ENCODE results near the gene HPCAL4.

The HPCAL4 gene

DNA sequence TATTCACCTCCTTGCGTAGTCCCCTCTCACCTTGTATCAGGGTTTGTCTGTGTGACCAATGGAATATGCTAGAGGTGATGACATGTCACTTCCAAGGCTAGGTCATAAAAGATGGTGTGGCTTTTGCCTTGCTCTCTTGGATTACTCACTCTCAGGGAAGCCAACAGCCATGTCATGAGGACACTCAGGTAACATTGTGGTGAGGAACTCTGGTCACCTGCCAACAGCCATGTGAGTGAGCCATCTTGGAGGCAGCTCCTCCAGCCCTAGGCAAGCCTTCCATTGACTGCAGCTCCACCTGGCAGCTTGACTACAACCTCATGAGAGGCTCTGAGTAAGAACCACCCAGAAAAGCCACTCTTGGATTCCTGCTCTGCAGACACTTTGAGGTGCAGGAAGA is 40.8 kb downstream of the HPCAL4 start:
- no peak for DNase-seq (ENCODE audit: low read depth, low spot score)

DNA sequence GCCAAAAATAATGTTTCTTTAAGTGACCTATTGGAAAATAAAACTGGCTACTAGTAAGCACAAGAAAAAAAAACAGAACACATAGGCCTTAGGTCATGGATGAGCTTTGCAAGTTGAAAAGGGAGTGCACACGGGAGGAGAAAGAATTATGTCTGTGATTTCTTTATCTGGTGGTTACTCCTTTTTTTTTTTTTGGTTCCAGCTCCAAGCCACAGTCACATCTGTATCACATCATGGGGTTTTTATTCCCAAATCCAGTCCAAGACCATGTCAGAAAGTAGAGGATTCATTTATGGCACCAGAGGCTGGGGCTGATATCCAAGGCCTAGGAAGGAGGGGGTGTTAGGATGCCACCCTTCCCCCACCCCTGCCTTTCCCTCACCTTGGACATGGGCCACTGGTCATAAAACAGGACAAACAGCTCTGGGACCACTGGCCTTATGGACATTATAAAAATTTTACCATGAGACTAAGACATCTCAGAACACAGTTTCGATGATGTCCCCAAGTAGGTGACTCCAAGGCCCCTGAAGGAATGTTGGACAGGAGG is 41.5 kb downstream of the HPCAL4 start:
- no peak for DNase-seq (ENCODE audit: low read depth, low spot score)

DNA sequence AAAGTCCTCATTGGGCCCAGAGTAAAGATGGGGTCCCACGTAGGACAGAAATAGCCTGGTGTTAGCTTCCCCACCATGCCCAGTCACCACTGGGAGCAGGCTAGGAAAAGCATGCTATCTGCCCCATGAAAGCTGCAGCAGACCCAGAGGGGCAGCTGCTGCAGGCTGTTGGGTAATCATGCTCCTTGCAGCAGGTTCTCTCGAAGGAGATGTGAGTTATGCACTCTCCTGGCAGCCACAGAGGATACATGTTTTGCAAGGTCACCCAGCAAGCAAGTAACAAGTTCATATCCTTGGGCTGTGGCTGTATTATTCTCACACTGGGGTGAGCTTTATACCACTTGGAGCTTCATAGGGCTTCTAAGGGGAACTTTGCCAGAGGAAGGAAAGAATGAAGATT is 42.7 kb downstream of the HPCAL4 start:
- no peak for DNase-seq (ENCODE audit: low read depth, low spot score)

DNA sequence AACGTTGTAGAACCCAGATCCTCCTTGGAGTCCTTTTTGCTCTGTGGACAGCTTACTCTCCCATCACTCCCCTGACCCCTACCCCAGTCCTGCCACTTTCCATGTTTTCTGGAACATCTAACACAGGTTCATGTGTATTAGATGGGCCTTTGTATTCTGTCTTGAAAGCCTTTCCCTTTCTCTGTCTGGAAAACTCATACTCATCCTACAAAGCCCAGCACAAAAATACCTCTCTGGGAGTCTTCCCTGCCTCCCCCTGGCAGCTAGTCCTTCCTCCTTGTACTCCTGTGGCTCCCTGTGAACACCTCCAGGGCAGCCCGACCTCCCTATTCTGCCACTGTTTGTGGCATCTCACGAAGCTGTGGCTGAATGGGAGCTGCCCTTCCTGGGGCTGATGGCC is 44.0 kb downstream of the HPCAL4 start:
- no peak for DNase-seq (ENCODE audit: low read depth, low spot score)

DNA sequence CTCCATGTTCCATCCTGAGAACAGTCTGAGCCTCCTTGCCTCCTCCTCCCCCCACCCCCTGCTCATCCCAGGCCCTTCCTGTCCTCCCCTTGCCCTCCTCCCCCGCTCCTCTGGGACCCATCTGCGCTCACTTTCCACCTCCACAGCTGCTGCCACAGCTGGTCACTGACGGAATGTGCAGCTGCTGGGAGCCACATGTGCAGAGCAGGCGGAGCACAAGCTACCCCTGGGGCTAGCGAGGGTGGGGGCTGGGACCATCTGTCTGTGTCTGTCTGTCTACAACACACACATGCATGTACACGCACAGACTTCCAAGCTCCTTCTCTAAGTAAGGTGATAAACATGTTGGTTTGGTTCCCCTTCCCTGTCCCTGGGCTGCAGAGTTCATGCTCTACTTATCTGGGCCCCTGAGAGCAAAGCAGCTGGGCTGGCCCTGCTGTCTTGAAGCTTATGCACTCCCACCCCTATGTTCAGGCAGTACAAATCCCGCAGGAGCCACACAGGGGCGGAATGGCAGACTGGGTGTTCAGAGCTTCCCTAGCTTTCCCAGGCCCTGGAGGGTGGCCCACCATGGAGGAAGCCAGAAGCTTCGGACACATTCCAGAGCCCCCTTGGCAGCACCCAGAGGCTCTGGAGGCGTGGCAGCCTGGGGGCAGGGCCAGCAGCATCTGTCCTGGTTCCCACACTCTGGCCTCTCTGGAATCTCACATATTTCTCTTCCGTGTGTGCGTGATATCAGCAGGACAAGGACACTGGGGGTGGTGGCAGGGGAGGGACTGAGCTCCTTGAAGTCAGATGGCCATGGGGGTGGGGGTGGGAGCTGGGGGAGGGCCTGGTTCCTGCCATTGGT is 44.8 kb downstream of the HPCAL4 start:
- no peak for DNase-seq (ENCODE audit: low read depth, low spot score)

DNA sequence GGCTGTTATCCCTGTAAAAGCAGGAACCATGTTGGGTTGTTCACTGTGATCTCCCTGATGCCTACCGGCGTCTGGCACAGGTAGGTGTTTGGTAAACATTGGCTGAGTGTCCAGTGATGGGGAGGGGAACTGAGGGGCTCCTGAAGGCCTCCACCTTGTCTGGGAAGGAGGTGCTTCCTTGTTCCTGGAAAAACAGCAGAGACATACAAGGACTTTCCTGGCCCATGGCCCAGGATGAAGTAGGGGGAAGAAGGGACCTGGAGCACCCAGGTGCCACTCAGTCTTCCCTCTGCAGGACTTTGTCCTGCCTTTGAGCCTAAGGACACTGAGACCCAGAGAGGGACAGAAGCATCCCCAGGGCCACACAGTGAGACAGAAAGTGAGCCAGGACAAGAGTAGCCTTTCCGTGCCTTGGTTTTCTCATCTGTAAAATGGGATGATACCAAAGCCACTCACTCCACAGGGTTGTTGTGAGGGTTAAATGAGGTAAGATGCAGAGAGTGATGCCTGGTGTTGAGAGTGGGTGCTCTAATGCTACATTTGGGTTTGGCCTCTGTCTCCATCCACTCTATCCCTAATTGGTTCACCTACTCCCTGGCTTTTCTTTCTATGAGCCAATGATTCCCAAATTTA is 45.7 kb downstream of the HPCAL4 start:
- no peak for DNase-seq (ENCODE audit: low read depth, low spot score)

DNA sequence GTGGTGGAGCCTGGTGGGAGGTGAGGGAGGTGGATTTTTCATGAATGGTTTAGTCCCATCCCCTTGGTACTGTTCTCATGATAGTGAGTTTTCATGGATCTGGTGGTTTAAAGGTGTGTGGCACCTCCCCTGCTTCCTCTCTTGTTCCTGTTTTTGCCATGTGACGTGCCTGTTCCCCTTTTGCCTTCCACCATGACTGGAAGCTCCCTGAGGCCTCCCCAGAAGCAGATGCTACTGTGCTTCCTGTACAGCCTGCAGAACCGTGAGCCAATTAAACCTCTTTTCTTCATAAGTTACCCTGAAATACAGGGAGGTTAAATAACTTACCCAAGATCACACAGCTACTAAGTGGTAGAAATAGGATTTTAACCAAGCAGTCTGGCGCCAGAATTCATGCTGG is 47.5 kb downstream of the HPCAL4 start:
- no peak for DNase-seq (ENCODE audit: low read depth, low spot score)

DNA sequence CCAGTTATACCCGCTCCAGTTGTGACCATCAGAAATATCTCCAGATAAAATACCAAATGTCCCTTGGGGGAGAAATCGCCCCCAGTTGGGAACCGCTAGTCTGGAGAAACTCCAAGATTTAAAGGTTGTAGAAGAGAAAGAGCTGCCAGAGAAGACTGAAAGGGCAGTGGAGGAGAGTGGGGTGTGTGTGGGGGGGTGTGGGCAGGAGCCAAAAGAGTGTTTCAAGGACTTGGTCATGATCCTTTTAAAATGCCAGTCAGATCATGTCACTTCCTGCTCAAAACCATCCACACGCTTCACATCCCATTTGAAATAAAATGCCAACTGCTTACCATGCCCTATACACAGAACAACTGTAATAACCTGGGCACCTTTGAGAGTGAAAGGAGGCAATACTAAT is 48.4 kb downstream of the HPCAL4 start:
- DNase-seq (ENCODE audit: low read depth, low spot score) = no peak

DNA sequence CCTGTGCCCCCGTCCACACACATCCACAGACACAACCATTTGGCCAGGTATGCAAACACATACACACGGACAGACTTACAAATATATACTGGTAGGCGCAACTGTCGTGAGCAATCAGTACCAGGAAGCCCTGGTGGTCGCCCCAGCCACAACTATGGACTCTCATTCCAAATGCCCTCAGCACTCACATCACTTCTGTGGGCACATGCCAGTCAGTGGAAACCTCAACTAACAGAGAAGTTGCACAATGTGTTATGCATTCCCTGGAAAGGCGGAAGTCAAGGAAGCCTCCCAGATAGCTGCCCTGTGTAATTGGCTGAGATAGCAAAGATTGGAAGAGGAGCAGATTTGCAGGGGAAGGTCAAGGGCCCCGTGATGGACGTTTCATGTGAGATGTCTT is 50.4 kb downstream of the HPCAL4 start:
- DNase-seq (ENCODE audit: low read depth, low spot score) = no peak

DNA sequence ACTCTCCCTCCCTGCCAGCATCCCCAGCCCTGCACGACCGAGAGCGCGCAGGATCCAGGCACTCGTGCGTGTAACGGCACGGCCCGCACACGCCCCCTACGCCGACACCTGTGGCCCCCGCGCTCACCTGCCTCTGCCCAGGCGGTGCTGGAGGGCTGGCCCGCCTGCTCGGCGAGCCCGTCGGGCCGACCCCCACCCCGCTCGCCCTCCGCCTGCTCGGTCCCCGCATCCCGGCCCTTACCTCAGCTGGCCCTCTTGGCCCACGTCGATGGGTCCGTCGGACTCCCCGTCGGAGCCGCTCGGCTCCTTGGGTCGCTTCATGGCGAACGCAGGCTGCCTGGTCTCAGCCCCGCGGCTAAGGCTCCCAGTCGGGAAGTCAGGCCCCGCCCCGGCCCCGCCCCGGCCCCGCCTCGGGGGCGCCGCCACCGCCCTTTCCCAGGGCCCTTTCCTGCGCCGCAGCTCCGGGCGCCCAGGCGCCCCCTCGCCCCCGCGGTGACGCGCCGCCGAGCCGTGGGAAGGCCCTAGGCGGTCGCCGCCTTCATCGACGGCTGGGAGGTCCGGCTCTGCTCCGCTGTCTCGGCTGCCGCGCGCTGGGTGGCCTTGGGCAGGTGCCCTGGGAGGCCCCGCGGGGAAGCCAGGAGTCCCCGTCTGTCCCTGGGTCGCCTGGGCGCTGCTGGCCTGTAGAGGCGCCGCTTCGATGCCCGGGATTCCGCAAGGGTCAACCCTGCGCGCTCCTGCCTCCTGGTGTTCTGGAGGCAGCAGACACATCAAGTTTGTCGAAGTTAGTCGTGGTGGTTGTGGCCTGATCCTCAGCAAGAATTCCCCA is 51.7 kb downstream of the HPCAL4 start, which contains the start of gene HEYL:
HEYL (minus strand) TSS at position 339 of the 826 bp plus-strand sequence; CDS start at position 321, 18 bp downstream.
- peak; percentile 65 for DNase-seq (ENCODE audit: low read depth, low spot score)

DNA sequence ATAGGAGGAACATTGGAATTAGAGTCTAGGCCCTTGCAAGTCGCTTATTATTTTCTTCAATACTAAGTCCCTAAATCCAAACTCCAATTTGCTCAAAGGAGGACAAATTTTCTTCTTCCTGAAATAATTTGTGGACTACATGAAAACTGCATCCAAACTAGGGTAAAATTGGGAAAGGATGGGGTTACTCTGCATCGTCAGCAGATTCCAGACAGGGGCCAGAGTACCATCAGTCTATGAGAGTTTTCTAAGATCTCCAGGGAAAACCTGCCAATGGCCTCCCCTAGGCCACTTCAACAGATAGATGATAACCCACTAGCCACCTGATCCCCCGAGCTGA is 52.3 kb downstream of the HPCAL4 start:
- DNase-seq (ENCODE audit: low read depth, low spot score) = no peak

DNA sequence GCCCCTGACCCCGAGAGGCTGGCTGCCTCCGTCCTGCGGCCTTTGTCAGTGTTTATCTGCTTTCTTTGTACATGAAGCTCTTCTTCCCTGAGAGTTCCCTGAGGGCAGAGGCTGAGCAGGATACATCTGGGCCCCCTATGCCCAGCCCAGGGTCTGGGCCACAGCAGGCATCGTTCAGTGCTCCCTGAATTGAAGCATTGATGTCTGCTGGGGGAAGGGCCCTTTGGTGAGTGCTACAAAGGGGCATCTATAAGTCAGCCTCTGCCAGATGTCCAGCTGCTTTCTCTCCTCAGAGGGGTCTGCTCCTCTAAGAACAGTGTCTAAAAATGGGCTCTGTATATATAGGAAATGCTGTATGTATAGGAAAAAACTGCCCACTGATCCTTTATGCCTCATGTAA is 53.9 kb downstream of the HPCAL4 start:
- DNase-seq (ENCODE audit: low read depth, low spot score) = no peak

DNA sequence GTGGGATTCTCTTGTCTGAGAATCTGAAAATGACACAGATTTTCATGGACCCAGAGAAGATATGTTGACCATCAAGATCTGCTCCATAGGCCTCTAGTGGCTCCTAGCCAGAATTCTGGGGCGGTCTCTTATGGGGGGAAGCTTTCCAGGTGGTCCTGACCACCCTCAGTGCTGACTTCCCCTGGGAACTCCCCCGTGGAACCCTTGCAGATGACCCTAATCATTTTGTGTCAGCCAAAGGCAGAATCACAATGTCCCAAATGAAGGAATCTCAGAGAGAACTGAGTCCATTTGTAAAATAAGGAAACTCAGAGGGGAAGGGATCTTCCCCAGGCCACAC is 55.4 kb downstream of the HPCAL4 start:
- no peak for DNase-seq (ENCODE audit: low read depth, low spot score)

DNA sequence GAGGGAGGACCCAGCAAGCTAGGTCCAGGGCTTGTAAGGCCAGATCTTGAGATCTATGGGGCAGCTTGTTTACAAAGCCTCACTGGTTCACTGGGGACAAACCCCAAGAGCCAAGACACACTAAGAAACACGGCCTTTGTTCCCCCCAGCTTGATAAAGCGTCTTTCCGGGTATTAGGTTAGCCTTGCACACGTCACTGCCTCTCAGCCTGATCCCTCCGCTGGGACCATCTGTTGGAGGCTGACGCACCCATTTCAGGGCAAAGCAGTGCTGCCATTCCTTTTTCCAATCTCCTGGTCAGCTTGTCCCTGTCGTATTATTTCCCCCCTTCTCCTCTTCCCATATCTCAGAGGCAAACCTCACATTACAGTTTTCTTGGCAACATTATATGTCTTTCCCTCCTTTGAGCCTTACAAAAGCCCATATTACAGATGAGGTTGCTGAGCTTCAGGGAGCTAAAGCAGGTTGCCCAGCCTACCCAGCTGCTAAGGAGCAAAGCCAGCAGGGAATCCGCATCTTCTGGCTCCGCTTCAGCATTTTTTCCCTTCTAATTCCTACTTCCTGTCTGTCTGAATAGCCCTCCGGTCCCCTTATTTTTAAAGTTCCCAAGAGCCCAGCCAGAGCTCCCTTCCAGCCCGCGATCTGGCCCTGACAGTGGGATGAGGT is 55.9 kb downstream of the HPCAL4 start:
- DNase-seq (ENCODE audit: low read depth, low spot score) = no peak

DNA sequence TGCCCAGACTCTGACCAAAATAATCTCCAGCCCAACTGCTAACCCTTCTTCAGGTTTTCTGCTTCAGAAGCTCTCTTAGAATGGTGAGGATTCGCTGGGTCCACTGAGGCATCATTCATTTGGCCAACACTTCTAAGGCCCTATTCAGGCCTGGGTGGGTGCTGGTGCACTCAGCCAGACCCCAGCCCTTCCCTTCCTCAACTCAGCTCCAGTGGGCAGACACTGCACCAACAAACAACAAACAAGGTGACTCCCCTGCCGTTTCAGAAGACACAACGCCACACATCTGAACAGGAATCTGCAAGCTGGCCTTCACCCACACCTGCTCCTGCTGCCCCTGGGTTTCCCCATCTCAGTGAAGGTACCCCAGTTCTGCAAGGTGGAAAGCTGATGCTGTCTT is 57.8 kb downstream of the HPCAL4 start:
- DNase-seq (ENCODE audit: low read depth, low spot score) = no peak

DNA sequence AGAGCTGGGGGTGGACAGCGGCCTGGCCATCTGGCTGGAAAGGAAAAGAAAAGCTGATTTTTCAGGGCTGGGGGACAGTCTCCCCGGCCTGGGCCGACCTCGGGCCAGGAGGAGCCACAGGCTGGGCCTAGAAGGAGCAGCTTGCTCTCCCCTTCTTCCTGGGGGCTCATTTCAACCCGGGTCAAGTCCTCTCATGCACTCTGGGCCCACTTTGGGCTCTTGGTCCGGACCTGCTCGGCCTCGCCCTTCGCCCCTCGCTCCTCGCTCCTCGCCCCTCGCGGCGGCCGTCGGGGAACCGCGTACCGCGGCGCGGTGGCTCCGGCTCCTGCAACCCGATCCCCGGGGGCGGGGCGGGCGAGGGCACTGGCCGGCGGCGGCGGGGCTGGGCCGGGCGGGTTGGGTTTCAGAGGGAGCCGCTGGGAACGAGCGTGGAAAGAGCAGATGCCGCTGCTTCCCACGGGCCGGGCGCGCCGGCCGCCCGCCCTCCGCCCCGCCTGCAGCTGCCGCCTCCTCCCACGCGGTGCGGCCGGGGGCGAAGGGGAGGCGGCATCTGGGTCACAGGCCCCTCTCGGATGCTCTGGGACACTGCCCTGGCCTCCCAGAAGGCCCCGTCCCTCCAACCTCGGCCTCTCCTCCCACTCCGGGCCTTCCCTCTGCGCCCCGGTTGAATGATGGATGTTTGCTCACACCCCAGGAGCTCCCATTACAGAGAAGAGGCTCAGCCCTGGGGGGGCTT is 58.4 kb downstream of the HPCAL4 start:
- no peak for DNase-seq (ENCODE audit: low read depth, low spot score)

DNA sequence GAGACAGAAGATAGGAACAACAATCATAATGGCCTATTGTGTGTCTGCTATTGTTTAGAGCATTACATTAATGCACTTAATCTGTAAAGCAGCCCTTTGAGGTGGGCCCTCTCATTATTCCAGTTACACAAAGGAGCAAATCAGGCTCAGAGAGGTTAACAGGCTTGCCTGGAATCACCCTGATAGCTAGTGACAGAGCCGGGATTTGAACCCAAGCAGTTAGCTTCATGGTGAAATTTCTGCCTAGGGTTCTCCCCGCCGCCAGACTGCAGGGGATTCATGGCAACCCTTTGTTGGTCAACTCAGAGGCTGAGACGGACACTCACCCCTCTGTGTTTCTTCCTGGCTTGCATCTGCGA is 58.9 kb downstream of the HPCAL4 start:
- no peak for DNase-seq (ENCODE audit: low read depth, low spot score)

DNA sequence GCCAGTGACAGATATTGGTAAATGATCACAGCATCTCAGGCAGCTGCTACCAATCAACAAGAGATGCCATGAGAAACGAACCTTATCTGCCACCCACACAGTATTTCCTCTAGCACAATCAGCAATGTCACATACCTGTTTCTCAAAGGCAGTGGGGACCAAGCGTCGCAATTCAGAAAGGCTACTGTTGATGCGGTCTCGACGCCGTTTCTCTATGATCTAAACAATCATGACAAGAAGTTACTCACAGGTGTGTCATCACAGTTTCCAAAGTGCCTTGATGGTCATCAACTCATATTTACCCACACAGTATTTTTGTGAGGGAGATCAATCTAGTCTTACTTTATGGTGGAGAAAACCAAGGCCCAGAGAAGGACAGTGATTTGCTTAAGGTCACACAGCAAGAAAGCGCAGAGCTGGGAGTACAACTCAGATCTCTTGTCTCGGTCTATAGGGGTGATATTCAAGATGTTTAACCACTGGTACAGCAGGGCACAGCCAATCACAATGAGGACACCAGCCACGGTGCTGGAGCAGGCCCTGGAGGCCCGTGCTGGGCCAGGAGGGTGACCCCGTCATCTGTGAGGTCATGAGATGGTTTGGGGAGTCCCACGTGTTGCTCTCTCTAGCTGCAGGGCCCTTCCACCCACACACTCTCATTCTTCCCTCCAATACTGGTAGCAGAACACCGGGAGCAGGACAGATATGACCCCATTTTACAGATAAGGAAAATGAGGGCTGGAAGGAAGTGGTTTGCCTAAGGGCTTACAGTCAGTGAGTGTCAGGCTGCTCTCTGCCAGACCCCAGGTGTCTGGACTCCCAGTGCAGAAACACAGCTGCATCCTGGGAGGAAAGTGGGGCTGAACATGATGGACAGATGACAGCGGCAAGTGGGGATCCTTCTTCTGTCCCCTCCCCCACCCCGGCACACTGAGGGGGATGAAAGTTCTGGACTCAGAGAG is 59.6 kb downstream of the HPCAL4 start:
- no peak for DNase-seq (ENCODE audit: low read depth, low spot score)

DNA sequence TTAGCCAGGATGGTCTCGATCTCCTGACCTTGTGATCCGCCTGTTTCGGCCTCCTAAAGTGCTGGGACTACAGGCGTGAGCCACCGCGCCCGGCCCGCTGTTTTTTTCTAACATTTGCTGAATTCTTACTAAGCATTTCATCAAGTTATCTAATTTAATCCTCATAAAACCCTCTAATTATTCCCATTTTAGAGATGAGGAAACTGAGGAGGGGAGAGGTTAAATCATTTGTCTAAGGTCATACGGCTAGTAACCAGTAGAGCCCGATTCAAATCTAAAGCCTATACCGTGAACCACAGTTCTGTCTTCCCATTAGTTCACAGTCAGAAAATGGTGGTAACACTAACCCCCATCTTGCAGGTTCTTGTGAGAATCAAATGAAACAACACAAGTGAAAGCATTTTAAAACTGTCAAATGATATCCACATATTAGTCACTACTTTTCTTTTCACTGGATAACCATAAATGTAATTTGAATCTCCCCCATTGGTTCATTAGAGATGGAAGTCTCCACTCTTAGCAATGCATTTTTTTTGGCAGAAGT is 62.4 kb downstream of the HPCAL4 start:
- DNase-seq (ENCODE audit: low read depth, low spot score) = no peak

Measured in iPS DF 19.7 (cell line).